ENCODE data around the gene PTH1R. TPM values are rescaled to one million over a fixed set of nuclear protein-coding genes. Genes with fewer than 3 reads are reported as not detected.
A peak's percentile ranks its signal among the peaks of the same experiment; 100 is the strongest.

Gene PTH1R
- total RNA-seq, 1 donor from 2014 or later, result 0.85 TPM

DNA sequence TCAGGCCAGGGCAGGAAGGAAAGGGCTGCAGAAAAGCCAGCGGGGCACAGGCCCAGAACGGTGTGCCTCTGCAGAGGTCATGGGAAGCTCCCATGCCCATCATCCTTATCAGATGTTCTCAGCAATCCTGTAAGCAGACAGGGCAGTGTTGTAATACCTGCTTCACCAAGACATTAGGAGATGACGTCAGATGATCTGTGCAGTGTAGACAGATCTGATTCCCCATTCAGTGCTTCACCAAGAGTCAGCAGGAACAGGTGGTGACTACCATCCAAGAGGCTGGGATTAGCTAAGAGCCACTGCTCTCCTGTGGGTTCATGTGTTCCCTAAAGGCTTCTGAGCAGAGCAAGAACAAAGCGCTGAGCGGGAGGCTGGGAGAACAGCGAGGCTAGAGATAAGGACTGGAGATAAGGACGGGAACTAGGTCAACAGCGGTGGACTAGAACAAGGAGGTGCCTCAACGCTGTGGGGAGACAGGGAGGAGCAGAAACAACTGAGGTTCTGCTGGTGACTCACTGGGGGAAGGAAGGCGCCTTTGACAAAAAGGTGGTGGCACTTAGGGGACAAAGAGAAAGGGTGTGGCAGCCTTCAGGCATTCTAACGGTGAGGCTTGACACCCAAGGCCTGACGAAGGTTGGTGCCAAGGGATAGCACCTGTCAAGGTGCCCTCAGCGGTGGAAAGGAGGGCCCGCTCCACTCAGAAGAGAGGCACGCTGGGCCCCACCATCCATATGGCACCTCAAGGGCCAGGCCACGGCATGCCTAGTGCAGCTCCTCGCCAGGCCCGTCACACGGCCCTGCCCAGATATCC is 70.7 kb downstream of the PTH1R start:
- DNase-seq, result peak; percentile 65

DNA sequence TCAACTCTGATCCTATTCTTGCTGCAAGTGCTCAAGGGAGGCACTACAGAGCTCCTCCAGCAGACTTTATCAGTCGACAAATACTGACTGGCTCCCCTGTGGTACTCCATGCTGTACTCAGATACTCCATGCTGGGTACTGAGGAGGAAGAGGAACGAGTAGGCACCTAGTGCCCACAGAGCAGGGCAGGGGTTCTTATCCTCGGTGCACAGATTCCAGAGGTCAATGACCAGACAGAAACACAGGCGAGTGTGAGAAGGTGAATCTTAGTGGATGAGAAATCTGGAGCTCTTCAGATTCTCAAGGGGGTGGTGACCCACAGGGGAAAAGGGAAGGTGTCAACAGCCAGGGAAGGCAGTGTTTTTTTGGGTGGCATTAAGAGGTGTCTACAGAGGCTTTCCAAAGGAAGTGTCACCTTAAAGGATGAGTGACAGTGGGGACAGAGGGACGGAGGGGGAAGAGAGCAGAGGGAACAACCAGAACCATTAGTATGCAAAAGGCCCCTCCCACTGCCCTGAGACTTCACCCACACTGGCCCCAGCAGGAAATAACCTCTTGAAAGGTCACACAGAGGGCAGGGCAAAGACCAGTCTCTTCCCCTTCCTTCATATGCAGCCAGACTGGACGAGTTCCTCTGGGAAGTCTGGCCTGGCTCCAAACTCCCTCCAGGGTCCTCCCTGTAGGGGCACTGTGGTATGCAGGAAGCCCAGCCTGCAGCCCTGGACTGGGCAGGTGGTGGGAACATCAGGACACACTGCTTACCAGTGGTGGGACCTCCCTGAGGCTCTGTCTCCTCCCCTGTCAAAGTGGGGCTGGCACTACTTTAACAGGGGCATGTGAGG is 71.5 kb downstream of the PTH1R start:
- peak; percentile 58 for DNase-seq

DNA sequence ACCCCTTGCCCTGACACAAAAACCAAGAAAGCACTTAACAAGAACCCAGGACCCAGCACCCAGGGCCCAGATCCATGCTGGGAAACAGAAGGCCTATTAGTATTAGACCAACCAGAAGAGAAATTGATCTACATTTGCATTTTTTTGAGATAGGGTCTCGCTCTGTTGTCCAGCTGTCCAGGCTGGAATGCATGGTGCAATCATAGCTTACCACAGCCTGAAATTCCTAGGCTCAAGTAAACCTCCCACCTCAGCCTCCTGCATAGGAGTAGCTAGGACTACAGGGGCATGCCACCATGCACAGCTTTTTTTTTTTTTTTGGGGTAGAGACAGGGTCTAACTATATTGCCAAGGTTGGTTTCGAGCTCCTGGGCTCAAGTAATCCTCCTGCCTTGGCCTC is 72.7 kb downstream of the PTH1R start:
- DNase-seq, result no peak

DNA sequence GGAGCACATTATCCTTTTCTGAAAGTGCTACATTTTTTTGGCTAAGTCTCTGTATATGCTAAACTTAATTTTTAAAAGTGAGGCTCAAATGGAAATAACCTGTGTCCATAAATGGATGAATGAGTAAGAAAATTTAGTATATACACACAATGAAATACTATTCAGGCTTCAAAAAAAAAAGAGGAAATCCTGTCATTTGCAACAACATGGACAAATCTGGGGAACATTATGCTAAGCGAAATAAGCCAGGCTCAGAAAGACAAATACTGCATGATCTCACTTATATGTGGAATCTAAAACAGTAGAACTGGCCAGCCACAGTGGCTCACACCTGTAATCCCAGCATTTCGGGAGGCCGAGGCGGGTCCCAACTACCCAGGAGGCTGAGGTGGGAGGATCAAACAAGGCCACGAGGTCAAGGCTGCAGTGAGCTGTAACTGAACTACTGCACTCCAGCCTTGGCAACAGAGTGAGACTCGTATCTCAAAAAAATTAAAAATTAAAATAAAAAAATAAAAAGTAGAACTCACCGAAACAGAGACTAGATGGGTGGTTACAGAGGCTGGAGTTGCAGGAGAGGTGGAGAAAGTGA is 73.2 kb downstream of the PTH1R start:
- peak; percentile 60 for DNase-seq

DNA sequence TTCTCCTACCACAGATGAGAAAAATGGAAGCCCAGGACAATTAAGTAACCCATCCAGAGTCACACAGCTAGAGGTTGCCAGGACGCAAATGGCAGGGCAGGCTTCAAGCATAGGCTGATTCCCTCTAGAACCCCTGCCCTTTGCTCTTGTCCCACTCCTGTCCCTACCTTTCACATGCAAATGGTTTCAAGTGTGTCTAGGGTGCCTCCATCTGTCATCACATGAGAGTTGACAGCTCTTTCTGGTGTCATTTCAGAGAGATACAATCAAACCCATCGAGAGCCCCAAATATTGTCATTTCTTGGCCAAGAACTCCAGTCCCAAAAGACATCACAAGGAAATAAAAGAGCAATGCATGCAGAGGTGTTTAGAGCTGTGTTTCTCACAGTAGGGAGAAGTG is 75.3 kb downstream of the PTH1R start:
- no peak for DNase-seq

Other genes starting within 250 kb of the PTH1R start
- 7.5 and 8.5 TPM in 2 replicates for gene ALS2CL, start 184.0 kb upstream of the PTH1R start, total RNA-seq
- gene TMIE, start 176.3 kb upstream of the PTH1R start, total RNA-seq, result 0.17 TPM in 1 of 2 replicates, not detected in the other
- not detected in 2 replicates for gene PRSS50, start 159.9 kb upstream of the PTH1R start, total RNA-seq
- gene MYL3, start 14.3 kb upstream of the PTH1R start, total RNA-seq, result 0.14 TPM in 1 of 2 replicates, not detected in the other
- gene CCDC12, start 99.0 kb downstream of the PTH1R start, total RNA-seq, result 22.7 and 44.6 TPM in 2 replicates
- gene NBEAL2, start 101.9 kb downstream of the PTH1R start, total RNA-seq, result 30.6 and 52.2 TPM in 2 replicates

Data from dermis blood vessel endothelial cell (primary cell).